Smooth muscle cell of the brain vasculature (primary cell): Measurements from ENCODE around the gene PDZK1.
"Not testable (repeated sequence)": the region's sequence is repeated elsewhere in the genome, so short reads cannot be mapped to it uniquely, and the experiment has no call there.

Experiments used
- DNase-seq: peaks from one replicate; pipeline ENCODE4 v3.0.0-alpha.2; 2012; ENCODE audit warnings: low read depth, low spot score

PDZK1 gene

GRCh38 chr1:145710291-145711027 is 3.3 kb upstream of the PDZK1 start:
- no peak for DNase-seq

GRCh38 chr1:145708063-145708462 is 895 bp upstream of the PDZK1 start:
- no peak for DNase-seq

GRCh38 chr1:145706086-145706664 is 993 bp downstream of the PDZK1 start:
- no peak for DNase-seq

- DNase-seq = no peak
These were observed 1.5 kb downstream of the PDZK1 start for GRCh38 chr1:145705622-145706021.

GRCh38 chr1:145702826-145703225 is 4.3 kb downstream of the PDZK1 start:
- DNase-seq = no peak

- DNase-seq = no peak
These were observed 5.1 kb downstream of the PDZK1 start for GRCh38 chr1:145702052-145702451.

- DNase-seq = no peak
These were observed 5.8 kb downstream of the PDZK1 start for GRCh38 chr1:145701306-145701862.

GRCh38 chr1:145696630-145696960 is 10.6 kb downstream of the PDZK1 start:
- no peak for DNase-seq

- no peak for DNase-seq
These were observed 11.1 kb downstream of the PDZK1 start for GRCh38 chr1:145695821-145696629.

- no peak for DNase-seq
These were observed 14.3 kb downstream of the PDZK1 start for GRCh38 chr1:145692785-145693443.

- DNase-seq = peak; percentile 84
These were observed 16.3 kb downstream of the PDZK1 start for GRCh38 chr1:145690587-145691558.

GRCh38 chr1:145689922-145690321 is 17.2 kb downstream of the PDZK1 start:
- no peak for DNase-seq

- no peak for DNase-seq
These were observed 18.2 kb downstream of the PDZK1 start for GRCh38 chr1:145688924-145689323.

GRCh38 chr1:145688328-145688727 is 18.8 kb downstream of the PDZK1 start:
- no peak for DNase-seq

- DNase-seq = not testable (repeated sequence)
These were observed 21.1 kb downstream of the PDZK1 start for GRCh38 chr1:145686078-145686477.

- not testable (repeated sequence) for DNase-seq
These were observed 22.3 kb downstream of the PDZK1 start for GRCh38 chr1:145684858-145685257.

- not testable (repeated sequence) for DNase-seq
These were observed 34.0 kb downstream of the PDZK1 start for GRCh38 chr1:145673217-145673616.

- DNase-seq = not testable (repeated sequence)
These were observed 36.0 kb downstream of the PDZK1 start for GRCh38 chr1:145670995-145671745.

- not testable (repeated sequence) for DNase-seq
These were observed 42.2 kb downstream of the PDZK1 start for GRCh38 chr1:145665015-145665414.

GRCh38 chr1:145662502-145662901 is 44.7 kb downstream of the PDZK1 start:
- not testable (repeated sequence) for DNase-seq
